Neural cell (in vitro differentiated cells): Measurements from ENCODE around the gene UNC79. TPM values are rescaled to one million over a fixed set of nuclear protein-coding genes. Genes with fewer than 3 reads are reported as not detected.
"Not testable (repeated sequence)": the region's sequence is repeated elsewhere in the genome, so short reads cannot be mapped to it uniquely, and the experiment has no call there.

Experiments
- H2AFZ ChIP-seq: fragments of 200-600, 300-800 bp; sonication (generic), shearing (Covaris generic); 2 replicates; pipeline ENCODE4 v1.6.0; 2014; ENCODE audit warnings: low read depth, mild to moderate bottlenecking, antibody characterized with exemption, low read length, moderate library complexity
- H3F3A ChIP-seq: fragments of 200-600 bp; shearing (Covaris generic); 2 replicates; pipeline ENCODE4 v1.6.1; 2016; ENCODE audit warnings: mild to moderate bottlenecking, moderate library complexity, mixed read lengths, antibody characterized with exemption, low read length; ENCODE audit not compliant: insufficient read depth, poor library complexity, severe bottlenecking
- H3K27ac ChIP-seq: fragments of 200-600, 300-800 bp; sonication (generic), shearing (Covaris generic); 2 replicates; pipeline ENCODE4 v1.5.1; 2014; ENCODE audit warnings: mild to moderate bottlenecking, low read length, moderate library complexity
- H3K27me3 ChIP-seq: fragments of 300-800, 200-600 bp; sonication (generic), shearing (Covaris generic); 2 replicates; pipeline ENCODE4 v1.6.0; 2014; ENCODE audit warnings: mild to moderate bottlenecking, low read depth, low read length, moderate library complexity; ENCODE audit not compliant: insufficient read depth
- H3K36me3 ChIP-seq: fragments of 300-800, 200-600 bp; sonication (generic), shearing (Covaris generic); 2 replicates; pipeline ENCODE4 v1.5.1; 2014; ENCODE audit warnings: mild to moderate bottlenecking, antibody characterized with exemption, low read length, moderate library complexity; ENCODE audit not compliant: insufficient read depth
- H3K4me2 ChIP-seq: fragments of 300-800, 200-600 bp; sonication (generic), shearing (Covaris generic); 2 replicates; pipeline ENCODE4 v1.6.0; 2014; ENCODE audit warnings: mild to moderate bottlenecking, low read length
- H3K4me3 ChIP-seq: fragments of 300-800, 200-600 bp; sonication (generic), shearing (Covaris generic); 2 replicates; pipeline ENCODE4 v1.5.1; 2014; ENCODE audit warnings: mild to moderate bottlenecking, low read length, moderate library complexity
- H3K79me2 ChIP-seq: fragments of 200-600 bp; shearing (Covaris generic); replicated peaks from 2 replicates; pipeline ENCODE4 v1.6.0; 2014; ENCODE audit warnings: mild to moderate bottlenecking, low read length, moderate library complexity; ENCODE audit not compliant: insufficient read depth
- H3K9ac ChIP-seq: fragments of 300-800, 200-600 bp; sonication (generic), shearing (Covaris generic); 2 replicates; pipeline ENCODE4 v1.6.1; 2016; ENCODE audit warnings: mild to moderate bottlenecking, low read length, mixed read lengths
- H3K9me2 ChIP-seq: fragments of 200-600 bp; shearing (Covaris generic); 2 replicates; pipeline ENCODE4 v1.6.1; 2016; ENCODE audit warnings: mild to moderate bottlenecking, low read length, mixed read lengths; ENCODE audit not compliant: insufficient read depth
- H3K9me3 ChIP-seq: fragments of 200-600, 300-800 bp; sonication (generic), shearing (Covaris generic); 2 replicates; pipeline ENCODE4 v1.6.1; 2016; ENCODE audit warnings: mild to moderate bottlenecking, mixed run types, low read length, moderate library complexity, mixed read lengths
- H4K20me1 ChIP-seq: fragments of 200-600 bp; shearing (Covaris generic); 2 replicates; pipeline ENCODE4 v1.6.1; 2016; ENCODE audit warnings: mild to moderate bottlenecking, mixed run types; ENCODE audit not compliant: insufficient read depth
- EP300 ChIP-seq: fragments of 450-650 bp; conservative IDR thresholded peaks from 2 replicates; pipeline ENCODE4 v1.6.1; 2014; ENCODE audit warnings: antibody characterized with exemption, mild to moderate bottlenecking, moderate library complexity; ENCODE audit not compliant: poor library complexity, severe bottlenecking
- EZH2 ChIP-seq: fragments of 200-600, 300-800 bp; shearing (Covaris generic), sonication (generic); IDR thresholded peaks from 2 replicates; pipeline ENCODE4 v1.6.1; 2014; ENCODE audit warnings: antibody characterized with exemption, low read length, borderline replicate concordance, mild to moderate bottlenecking; ENCODE audit not compliant: insufficient read depth, poor library complexity, severe bottlenecking
- POLR2AphosphoS5 ChIP-seq: IDR thresholded peaks from 2 replicates; pipeline ENCODE4 v1.6.1; 2012
- TAF1 ChIP-seq: IDR thresholded peaks from 2 replicates; pipeline ENCODE4 v1.6.1; 2012; ENCODE audit warnings: low read depth
- polyA plus RNA-seq: library from polyadenylated mRNA; depleted of rRNA; stranded (reverse); fragments of >200 nt; gene quantifications from 2 replicates; pipeline ENCODE4 v1.2.3, GENCODE V29; 2014
- TF ChIP-seq, protein P1 (sequence below): IDR thresholded peaks from 2 replicates; pipeline ENCODE4 v1.6.1; 2012; ENCODE audit warnings: borderline replicate concordance
- TF ChIP-seq, protein P2 (sequence below): fragments of 450-650 bp; IDR thresholded peaks from 2 replicates; pipeline ENCODE4 v1.5.1; 2014; ENCODE audit warnings: antibody characterized with exemption, mild to moderate bottlenecking, moderate library complexity; ENCODE audit not compliant: poor library complexity, severe bottlenecking

UNC79 gene
- polyA plus RNA-seq, 1 donor from 2014 or later, result 22.6 TPM

- TF ChIP-seq, protein P1, sequence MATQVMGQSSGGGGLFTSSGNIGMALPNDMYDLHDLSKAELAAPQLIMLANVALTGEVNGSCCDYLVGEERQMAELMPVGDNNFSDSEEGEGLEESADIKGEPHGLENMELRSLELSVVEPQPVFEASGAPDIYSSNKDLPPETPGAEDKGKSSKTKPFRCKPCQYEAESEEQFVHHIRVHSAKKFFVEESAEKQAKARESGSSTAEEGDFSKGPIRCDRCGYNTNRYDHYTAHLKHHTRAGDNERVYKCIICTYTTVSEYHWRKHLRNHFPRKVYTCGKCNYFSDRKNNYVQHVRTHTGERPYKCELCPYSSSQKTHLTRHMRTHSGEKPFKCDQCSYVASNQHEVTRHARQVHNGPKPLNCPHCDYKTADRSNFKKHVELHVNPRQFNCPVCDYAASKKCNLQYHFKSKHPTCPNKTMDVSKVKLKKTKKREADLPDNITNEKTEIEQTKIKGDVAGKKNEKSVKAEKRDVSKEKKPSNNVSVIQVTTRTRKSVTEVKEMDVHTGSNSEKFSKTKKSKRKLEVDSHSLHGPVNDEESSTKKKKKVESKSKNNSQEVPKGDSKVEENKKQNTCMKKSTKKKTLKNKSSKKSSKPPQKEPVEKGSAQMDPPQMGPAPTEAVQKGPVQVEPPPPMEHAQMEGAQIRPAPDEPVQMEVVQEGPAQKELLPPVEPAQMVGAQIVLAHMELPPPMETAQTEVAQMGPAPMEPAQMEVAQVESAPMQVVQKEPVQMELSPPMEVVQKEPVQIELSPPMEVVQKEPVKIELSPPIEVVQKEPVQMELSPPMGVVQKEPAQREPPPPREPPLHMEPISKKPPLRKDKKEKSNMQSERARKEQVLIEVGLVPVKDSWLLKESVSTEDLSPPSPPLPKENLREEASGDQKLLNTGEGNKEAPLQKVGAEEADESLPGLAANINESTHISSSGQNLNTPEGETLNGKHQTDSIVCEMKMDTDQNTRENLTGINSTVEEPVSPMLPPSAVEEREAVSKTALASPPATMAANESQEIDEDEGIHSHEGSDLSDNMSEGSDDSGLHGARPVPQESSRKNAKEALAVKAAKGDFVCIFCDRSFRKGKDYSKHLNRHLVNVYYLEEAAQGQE, result no peak
These were observed 49.1 kb upstream of the UNC79 start (continued) for GRCh38 chr14:93381644-93382043.

GRCh38 chr14:93384256-93384655 is 46.5 kb upstream of the UNC79 start:
- not testable (repeated sequence) for H4K20me1 ChIP-seq, H3K27ac ChIP-seq, H2AFZ ChIP-seq, H3K27me3 ChIP-seq, H3K9ac ChIP-seq, H3K79me2 ChIP-seq, H3F3A ChIP-seq, H3K4me2 ChIP-seq, H3K36me3 ChIP-seq, H3K4me3 ChIP-seq, H3K9me2 ChIP-seq, H3K9me3 ChIP-seq

- no peaks in the 10 kb centered on the region for H3F3A ChIP-seq
- no peak overlapping the region for H3K4me2 ChIP-seq
- H3K27me3 ChIP-seq, result no peaks in the 10 kb centered on the region
- no peaks in the 10 kb centered on the region for H3K36me3 ChIP-seq
- H2AFZ ChIP-seq, result no peak overlapping the region
- H4K20me1 ChIP-seq, result no peaks in the 10 kb centered on the region
- H3K27ac ChIP-seq, result no peak overlapping the region
- H3K9me2 ChIP-seq, result no peaks in the 10 kb centered on the region
- TF ChIP-seq TAF1, result no peak
- H3K9ac ChIP-seq, result no peak overlapping the region
- H3K9me3 ChIP-seq, result no peaks in the 10 kb centered on the region
- no peaks in the 10 kb centered on the region for H3K79me2 ChIP-seq
- no peak overlapping the region for H3K4me3 ChIP-seq
These were observed 35.5 kb upstream of the UNC79 start for GRCh38 chr14:93395231-93395630.

- H3K9me3 ChIP-seq, result no peaks in the 10 kb centered on the region
- H3K9ac ChIP-seq, result no peak overlapping the region
- no peak overlapping the region for H3K4me2 ChIP-seq
- H3K36me3 ChIP-seq, result no peaks in the 10 kb centered on the region
- H3K27me3 ChIP-seq, result no peaks in the 10 kb centered on the region
- no peaks in the 10 kb centered on the region for H3K9me2 ChIP-seq
- no peaks in the 10 kb centered on the region for H3K79me2 ChIP-seq
- H2AFZ ChIP-seq, result no peak overlapping the region
- H3F3A ChIP-seq, result no peaks in the 10 kb centered on the region
- no peak overlapping the region for H3K27ac ChIP-seq
- no peak overlapping the region for H3K4me3 ChIP-seq
- TF ChIP-seq TAF1 (no peak), POLR2AphosphoS5 (no peak), EP300 (no peak), EZH2 (no peak)
- TF ChIP-seq, protein P2, sequence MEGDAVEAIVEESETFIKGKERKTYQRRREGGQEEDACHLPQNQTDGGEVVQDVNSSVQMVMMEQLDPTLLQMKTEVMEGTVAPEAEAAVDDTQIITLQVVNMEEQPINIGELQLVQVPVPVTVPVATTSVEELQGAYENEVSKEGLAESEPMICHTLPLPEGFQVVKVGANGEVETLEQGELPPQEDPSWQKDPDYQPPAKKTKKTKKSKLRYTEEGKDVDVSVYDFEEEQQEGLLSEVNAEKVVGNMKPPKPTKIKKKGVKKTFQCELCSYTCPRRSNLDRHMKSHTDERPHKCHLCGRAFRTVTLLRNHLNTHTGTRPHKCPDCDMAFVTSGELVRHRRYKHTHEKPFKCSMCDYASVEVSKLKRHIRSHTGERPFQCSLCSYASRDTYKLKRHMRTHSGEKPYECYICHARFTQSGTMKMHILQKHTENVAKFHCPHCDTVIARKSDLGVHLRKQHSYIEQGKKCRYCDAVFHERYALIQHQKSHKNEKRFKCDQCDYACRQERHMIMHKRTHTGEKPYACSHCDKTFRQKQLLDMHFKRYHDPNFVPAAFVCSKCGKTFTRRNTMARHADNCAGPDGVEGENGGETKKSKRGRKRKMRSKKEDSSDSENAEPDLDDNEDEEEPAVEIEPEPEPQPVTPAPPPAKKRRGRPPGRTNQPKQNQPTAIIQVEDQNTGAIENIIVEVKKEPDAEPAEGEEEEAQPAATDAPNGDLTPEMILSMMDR, result no peak
- no peaks in the 10 kb centered on the region for H4K20me1 ChIP-seq
These were observed 34.3 kb upstream of the UNC79 start for GRCh38 chr14:93396456-93396855.
